ENCODE results near the gene CHD5. TPM values are rescaled to one million over a fixed set of nuclear protein-coding genes. Genes with fewer than 3 reads are reported as not detected.
A peak's percentile ranks its signal among the peaks of the same experiment; 100 is the strongest.

CHD5 gene
- under 1 TPM; 0.02 to 0.78 (median 0.25) TPM for total RNA-seq
- under 1 TPM; 0.01 to 0.07 TPM for polyA plus RNA-seq
- long read RNA-seq, donor 1 = 0 reads
- long read RNA-seq, donor 2 = 0 reads
- long read RNA-seq, donor 3 = 0 reads

- H3K36me3 ChIP-seq = peaks cover 0 to 12% (median under 1%) of the 10 kb centered on the region in 9 donors
- no peak for ATAC-seq
- TF ChIP-seq, protein P1, sequence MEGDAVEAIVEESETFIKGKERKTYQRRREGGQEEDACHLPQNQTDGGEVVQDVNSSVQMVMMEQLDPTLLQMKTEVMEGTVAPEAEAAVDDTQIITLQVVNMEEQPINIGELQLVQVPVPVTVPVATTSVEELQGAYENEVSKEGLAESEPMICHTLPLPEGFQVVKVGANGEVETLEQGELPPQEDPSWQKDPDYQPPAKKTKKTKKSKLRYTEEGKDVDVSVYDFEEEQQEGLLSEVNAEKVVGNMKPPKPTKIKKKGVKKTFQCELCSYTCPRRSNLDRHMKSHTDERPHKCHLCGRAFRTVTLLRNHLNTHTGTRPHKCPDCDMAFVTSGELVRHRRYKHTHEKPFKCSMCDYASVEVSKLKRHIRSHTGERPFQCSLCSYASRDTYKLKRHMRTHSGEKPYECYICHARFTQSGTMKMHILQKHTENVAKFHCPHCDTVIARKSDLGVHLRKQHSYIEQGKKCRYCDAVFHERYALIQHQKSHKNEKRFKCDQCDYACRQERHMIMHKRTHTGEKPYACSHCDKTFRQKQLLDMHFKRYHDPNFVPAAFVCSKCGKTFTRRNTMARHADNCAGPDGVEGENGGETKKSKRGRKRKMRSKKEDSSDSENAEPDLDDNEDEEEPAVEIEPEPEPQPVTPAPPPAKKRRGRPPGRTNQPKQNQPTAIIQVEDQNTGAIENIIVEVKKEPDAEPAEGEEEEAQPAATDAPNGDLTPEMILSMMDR (IDR thresholded peaks at IDR 0.05) = peak in 2 of 9 donors; percentile 13 to 14
- peaks cover 20 to 60% (median 50%) of the 10 kb centered on the region in 7 donors for H3K27me3 ChIP-seq
- H3K4me1 ChIP-seq = peaks cover 3 to 23% (median 18%) of the 10 kb centered on the region in 9 donors
- no peak for DNase-seq
- no peaks in the 10 kb centered on the region for H3K9me3 ChIP-seq
- H3K27ac ChIP-seq = no peak within 1 kb of the TSS
- peak within 1 kb of the TSS in 9 of 10 donors; percentile 5 to 43 (median 29) for H3K4me3 ChIP-seq
- 1 to 2% methylated on average over 54 to 57 of the region's 57 CpGs for WGBS, 2 donors
- intact Hi-C loops (cut with DNase I) = loop anchor here in 7 of 10 donors (10.0 kb wide), 2 partner anchors 65 to 125 kb away; partner anchors contain the start of gene HES3 (in 1 of the 7)
These were observed at the start of gene CHD5 for GRCh38 chr1:6180268-6180706. Gene CHD5, minus strand, starts transcription at chr1:6180321. Its CDS starts 298 bp downstream, at chr1:6180023.

DNA sequence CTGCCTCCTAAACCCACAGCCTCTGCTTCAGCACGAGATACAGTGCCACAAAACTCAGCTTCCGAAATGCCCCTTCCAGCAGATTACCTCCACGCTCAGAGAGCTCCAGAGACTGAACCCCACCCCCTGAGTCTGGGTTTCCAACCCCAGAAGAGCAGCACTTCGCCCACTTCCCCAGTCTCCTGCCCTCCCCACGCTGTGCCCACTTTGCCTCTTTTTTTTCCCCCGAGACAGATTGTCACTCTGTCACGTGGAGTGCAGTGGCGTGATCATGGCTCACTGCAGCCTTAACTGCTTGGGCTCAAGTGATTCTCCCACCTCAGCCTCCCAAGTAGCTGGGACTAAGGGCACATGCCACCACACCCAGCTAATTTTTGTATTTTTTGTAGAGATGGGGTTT is 45.5 kb upstream of the CHD5 start:
- no peaks in the 10 kb centered on the region for H3K27me3 ChIP-seq
- H3K36me3 ChIP-seq = peaks cover 0 to 89% (median 54%) of the 10 kb centered on the region in 9 donors
- DNase-seq = no peak
- peak overlapping the region in 3 of 10 donors; percentile 66 to 85 (median 78) for H3K27ac ChIP-seq
- no peak for ATAC-seq
- intact Hi-C loops (cut with DNase I) = no loop called here
- H3K9me3 ChIP-seq = no peaks in the 10 kb centered on the region
- peaks cover 16 to 47% (median 36%) of the 10 kb centered on the region in 9 donors for H3K4me1 ChIP-seq
- 72 to 80% methylated on average over 8 of the region's 8 CpGs for WGBS, 2 donors
- TF ChIP-seq, protein P1 (IDR thresholded peaks at IDR 0.05) = no peak
- no peak overlapping the region for H3K4me3 ChIP-seq

GRCh38 chr1:6224718-6225117 is 44.6 kb upstream of the CHD5 start:
- Histone ChIP-seq H3K36me3 (peaks cover 0 to 88% (median 47%) of the 10 kb centered on the region in 9 donors), H3K4me1 (peaks cover 16 to 47% (median 36%) of the 10 kb centered on the region in 9 donors), H3K27ac (peak overlapping the region in 8 of 10 donors; percentile 14 to 85 (median 45)), H3K27me3 (no peaks in the 10 kb centered on the region), H3K4me3 (no peak overlapping the region), H3K9me3 (no peaks in the 10 kb centered on the region)
- TF ChIP-seq, protein P1 (IDR thresholded peaks at IDR 0.05) = no peak
- 59 to 70% methylated on average over 15 of the region's 15 CpGs for whole genome bisulfite sequencing, 2 donors
- ATAC-seq (peak in 3 of 8 donors; percentile 3 to 25 (median 9)), DNase-seq (no peak)
- intact Hi-C loops (cut with DNase I) = no loop called here

- DNase-seq (peak; percentile 49 to 67), ATAC-seq (peak; percentile 23 to 84 (median 62))
- TF ChIP-seq, protein P1 (IDR thresholded peaks at IDR 0.05) = no peak
- intact Hi-C loops (cut with DNase I) = loop anchor here in 1 of 10 donors (2.0 kb wide), 1 partner anchor 15 kb away; no protein-coding TSS in a partner anchor
- peaks cover 0 to 89% (median 41%) of the 10 kb centered on the region in 9 donors for H3K36me3 ChIP-seq
- H3K27ac ChIP-seq = peak overlapping the region in 9 of 10 donors; percentile 30 to 85 (median 66)
- no peak overlapping the region for H3K4me3 ChIP-seq
- no peaks in the 10 kb centered on the region for H3K9me3 ChIP-seq
- H3K27me3 ChIP-seq = no peaks in the 10 kb centered on the region
- peaks cover 16 to 57% (median 36%) of the 10 kb centered on the region in 9 donors for H3K4me1 ChIP-seq
- 61 to 81% methylated on average over 13 of the region's 13 CpGs for WGBS, 2 donors
These were observed 43.5 kb upstream of the CHD5 start for GRCh38 chr1:6223617-6224016.
